Activated CD4-positive, CD25-positive, alpha-beta regulatory T cell (primary cell): ENCODE measurements around the gene SMU1.
"Not testable (repeated sequence)": the region's sequence is repeated elsewhere in the genome, so short reads cannot be mapped to it uniquely, and the experiment has no call there.

Experiments
- DNase-seq, 4 experiments: peaks; one replicate each; lab custom pipeline; 2025; lab: John Stamatoyannopoulos, UW

SMU1 gene

DNA sequence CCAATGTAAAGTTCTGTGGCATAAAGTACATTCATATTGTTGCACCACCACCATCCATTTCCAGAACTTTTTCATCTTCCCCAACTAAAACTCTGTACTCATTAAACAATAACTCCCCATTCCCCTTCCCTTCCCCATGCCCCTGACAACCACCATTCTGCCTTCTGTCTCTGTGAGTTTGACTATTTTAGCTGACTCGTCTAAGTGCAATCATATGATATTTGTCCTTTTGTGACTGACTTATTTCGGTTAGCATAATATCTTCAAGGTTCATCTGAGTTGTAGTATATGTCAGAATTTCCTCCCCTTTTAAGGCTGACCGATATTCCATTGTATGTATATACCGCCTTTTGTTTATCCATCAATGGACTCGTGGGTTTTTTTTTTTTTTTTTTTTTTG, 29.0 kb upstream of the SMU1 start:
- DNase-seq, result no peak

DNA sequence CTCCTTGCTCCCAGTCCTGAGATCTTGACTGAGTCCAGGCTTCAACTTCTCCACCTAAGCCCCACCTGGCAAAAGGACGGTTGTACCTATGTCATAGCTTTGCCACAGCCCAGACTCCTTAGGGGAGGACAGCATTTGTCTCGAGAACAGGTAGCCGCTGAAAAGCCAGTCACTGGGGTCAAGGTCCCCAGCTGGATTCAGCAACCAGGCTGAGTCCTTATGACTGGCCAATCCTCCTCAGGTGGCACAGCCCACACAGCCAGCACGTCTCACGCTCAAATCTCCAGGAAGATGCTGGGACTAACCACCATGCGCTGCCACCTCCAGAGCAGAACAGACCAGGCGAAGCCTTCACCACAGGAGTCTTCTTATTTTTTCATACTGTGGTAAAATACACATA, 27.9 kb upstream of the SMU1 start:
- DNase-seq, result no peak

DNA sequence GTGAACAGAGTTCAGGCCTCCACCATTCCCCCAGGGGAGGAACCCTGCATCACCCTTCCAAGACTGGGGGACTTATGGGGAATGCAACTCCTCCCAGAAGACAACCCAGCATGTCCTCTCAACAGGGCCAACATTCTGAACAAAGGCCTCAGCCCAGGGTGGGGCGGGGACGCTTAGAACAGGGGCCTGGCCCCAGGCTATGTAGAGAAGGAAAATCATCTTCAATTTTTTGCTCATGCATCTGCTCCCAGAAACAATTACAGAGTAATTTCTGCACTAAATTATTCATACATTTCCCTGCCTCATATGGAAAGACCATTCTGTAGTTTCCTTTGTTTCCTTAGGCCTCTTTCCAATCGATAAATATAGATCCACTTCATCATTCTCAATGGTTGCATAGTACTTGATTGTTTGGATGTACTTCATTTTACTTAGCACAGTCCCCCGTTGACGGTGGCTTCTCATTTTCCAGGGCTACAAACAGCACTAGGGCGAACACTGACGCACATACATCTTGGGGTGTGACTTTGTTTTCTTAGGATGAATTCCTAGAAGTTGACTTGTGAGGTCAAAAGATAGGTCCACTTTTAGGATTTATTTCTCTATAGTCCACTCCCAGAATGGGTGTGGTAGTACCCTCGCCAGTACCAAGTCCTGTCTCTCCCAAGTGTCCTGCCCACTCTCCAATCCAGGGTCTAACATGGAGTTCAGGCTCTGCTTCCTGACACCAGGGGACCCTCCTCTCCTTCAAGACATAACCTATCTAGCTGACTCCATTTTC, 27.2 kb upstream of the SMU1 start:
- DNase-seq, result no peak

DNA sequence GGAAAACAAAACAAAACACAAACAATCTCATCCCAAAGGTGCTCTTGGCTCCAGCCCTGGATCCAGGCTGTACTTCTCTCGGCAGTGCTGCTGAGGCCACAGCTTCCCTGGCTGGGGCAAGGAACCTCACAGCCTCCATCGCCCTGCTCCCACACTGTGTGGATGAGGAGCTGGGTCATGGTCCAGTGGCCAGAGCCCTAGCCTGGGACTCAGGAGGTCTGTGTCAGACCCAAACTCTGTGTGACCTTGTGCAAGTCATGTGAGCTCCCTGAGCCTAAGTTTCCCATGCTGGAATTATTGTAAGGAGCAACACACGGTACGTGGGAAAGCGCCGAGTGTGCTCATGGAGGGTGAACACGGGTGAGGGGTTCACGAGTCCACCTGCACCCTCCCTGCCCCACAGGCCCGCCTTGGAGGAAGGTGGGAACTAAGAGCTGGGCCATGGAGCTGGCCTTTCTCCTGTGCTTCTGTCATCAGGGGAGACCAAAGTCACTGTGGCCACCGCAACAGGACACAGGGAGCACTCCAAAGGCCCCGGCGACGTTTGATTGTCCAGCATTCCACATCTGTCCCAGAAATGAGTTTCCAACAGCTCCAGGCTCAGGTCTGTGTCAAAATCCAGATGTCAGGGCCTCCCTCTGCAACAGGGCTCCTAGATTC, 26.2 kb upstream of the SMU1 start:
- no peak for DNase-seq

DNA sequence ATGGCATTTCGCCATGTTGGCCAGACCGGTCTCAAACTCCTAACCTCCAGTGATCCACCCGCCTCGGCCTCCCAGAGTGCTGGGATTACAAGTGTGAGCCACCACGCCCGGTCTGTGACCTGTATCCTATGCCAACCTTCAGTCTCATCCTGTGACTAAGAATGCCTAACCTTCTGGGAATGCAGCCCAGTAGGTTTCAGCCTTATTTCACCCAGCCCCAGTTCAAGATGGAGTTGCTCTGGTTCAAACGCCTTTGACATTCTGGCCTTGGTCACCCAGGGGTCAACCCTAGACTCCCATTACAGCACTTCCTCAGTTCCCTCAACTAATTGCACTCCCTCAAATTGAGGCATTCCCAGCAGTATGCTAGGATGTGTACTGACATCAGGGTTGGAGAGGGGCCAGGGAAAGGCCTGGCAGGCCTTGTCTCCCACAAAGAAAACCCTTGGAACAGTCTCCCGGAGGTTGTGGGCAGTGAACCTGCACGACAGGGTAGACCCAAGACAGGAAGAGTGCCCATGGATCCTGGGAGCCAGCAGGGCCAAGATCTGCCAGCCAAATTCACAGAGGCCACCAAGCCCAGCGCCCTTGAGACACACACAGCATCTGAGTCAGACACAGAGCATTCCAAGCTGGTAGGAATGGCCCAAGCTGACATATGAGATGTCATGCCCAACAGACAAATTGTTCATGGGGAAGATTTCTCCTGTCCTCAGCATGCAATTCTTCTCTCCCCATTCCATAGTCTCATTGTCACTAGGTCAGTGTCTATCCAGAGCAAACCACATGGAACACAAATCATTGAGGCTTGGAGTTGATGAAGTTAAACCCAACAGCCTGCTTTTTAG, 24.9 kb upstream of the SMU1 start:
- DNase-seq, result no peak

DNA sequence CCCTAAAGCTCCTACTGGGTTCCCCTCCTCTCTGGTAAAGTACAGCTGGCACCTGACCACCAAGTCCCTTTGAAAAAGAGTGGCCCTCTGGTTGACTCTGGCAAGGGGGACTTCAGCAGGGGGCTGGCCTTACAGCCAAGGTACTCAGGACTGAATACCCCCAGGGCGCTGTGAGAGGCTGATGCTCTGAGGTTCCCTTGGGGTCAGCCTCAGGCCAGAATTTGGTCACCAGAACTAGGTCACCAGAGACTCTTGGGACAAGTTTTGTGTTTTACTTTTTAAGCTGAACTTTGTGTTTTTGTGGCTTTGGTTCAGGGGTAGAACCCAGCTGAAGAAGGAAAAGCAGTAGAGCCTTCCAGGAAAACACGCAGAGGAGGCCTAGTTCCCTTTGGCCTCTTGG, 23.3 kb upstream of the SMU1 start:
- DNase-seq, result no peak

DNA sequence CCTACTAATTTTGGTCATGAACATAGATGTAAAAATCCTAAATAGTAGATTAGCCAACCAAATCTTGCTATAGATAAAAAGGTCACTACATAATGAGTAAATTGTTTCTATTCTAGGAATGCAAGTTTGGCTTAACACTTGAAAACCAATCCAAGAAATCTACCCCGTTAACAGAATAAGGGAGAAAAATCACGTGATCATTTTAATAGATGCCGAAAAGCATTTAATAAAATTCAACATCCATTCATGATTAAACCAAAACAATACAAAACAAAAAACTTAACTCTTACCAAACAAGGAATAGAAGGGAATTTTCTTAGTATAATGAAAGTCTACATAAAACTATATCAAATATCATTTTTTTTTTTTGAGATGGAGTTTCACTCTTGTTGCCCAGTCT, 20.7 kb upstream of the SMU1 start:
- DNase-seq, result no peak

DNA sequence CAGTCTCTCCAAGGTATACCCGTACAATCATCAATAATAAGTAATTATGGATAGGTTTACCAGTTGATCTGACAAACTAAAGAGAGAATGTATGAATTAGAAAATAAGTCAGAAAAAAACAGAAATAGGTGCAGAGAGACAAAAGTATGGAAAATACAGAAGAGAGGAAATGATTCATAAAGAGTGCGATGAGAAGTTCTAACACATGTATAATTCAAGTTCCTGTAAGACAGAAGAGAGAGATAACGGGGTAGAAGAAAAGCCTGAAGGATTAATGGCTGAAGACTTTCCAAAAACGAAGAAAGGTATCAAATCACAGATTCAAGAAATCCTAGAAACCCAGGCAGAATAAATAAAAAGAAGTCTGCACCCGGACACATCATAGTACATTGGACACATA, 16.2 kb upstream of the SMU1 start:
- DNase-seq, result no peak

DNA sequence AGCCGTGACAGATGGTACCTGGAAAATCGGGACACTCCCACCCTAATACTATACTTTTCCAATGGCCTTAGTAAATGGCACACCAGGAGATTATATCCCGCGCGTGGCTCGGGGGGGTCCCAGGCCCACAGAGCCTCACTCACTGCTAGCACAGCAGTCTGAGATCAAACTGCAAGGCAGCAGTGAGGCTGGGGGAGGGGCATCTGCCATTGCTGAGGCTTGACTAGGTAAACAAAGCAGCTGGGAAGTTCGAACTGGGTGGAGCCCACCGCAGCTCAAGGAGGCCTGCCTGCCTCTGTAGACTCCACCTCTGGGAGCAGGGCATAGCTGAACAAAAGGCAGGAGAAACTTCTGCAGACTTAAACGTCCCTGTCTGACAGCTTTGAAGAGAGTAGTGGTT, 9.2 kb upstream of the SMU1 start:
- DNase-seq, result not testable (repeated sequence)

DNA sequence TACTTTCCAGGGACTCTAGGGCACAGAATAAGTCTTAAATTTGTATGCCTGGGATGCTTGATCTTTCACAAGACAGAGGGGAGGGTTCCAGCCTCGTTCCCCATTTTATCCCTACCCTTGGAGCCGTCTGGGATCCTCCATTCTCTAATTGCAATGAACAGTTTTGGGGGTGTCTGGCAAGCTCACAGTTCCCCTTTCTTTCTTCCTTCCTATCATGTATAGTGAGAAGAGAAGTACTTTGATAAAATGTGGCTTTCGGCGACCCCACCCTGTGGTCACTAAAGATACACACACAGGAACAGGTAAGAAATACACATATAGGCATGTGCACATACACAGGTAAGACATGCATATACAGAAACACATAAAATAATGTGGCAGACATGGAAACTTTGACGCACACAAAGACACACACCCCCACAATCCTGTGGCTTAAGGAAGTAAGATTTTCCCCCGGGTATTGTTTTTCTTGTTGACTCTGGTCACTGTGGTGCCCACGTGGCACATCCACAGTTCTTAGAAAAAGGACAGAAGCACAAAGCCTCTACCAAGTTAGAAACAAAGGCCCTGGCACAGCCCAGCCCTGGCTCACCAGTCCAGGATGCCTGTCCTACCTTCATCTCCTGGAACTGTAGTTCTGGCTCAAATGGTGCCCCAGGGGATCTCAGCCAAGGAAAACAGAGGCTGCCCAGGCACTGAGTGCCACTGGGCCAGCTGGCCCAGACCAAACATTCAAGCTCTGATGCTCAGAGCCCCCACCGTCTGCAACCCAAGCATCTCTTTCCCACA, 6.3 kb upstream of the SMU1 start:
- no peak for DNase-seq

DNA sequence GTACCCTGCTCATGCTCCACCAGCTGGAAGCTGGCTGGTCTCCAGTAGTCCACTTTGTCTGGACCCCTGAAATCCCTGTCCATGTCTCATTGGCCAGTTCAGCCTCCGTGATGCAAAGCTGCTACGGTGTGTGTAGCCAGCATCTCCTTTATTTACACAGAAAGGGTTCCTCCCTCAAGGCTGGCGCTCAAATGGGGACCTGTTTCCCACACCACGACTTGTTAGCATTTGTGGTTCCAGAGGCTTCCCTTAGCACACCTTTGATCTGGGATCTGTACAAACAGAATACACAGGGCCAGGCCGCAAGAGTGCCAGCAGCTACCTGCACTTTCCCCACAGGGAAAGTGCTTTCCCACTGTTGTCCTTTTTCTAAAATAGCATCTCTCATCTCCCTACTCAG, 5.7 kb upstream of the SMU1 start:
- DNase-seq, result no peak

DNA sequence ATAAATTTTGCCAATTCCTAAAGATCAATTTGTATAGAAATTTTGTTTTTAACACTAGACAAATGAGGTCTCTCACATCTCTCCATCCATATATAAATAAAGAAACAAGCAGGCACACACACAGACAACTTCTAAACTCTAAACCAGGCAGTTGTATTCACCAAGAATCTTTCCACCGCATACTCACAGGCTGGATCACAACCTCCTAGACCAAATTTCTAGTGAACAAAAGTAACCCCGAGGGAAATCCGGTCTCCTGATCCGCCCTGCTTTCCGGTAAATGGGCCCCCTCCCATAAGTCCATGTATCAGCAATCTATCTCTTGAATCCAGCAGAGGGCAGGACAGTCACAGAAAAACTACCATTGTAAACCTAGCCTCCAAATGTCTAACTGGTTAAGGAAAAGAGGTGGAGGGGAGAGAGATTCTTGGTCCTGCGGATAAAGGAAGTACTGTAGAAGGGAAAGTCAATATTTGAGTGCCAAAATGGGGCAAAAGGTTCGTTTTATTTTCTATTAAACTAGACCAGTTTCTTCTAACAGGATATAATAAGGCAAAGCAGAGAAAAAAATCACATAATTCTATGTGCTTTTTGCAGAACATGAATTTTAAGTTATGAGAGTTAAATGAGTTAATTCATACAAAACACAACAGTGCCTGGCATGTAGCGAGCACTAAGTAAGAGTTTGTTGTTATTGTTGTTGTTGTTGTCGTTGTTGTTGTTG, 4.8 kb upstream of the SMU1 start:
- DNase-seq, result peak; percentile 7 to 37 (median 13)

DNA sequence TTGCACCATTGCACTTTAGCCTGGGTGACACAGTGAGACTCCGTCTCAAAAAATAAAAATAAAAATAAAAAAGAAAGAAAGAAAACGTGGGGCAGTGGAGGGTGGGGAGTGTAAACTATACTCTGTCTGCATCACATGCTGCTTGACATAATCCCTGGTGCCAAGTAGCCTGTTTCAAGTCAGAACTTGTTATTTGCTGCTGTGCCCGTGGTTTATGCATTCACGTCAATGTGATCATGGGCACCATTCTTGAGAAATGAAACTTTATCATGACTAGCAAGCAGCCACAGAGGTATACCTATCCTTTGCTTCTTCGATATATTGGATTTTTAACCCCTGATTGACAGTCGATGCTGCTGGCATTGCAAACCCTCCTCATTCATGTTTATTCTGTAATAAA, 4.1 kb upstream of the SMU1 start:
- DNase-seq, result no peak

DNA sequence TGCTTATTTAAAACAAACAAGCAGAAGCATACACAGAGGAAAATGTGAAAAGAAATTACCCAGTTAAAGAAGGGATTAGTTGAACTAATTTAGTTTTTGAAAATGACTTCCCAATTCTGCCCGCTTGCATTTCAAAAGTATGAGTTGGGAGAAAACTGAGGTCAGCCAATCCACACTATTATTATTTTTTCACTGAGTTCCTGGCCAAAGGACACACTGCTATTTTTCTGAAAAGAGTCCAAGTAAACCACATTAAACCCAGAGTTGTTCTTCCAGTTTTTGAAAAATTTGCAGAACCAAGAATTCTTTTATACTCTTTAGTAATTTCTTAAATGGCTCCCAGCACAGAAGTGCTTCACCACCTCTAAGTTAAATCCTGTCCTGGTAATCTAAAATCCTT, 7.5 kb downstream of the SMU1 start:
- no peak for DNase-seq

DNA sequence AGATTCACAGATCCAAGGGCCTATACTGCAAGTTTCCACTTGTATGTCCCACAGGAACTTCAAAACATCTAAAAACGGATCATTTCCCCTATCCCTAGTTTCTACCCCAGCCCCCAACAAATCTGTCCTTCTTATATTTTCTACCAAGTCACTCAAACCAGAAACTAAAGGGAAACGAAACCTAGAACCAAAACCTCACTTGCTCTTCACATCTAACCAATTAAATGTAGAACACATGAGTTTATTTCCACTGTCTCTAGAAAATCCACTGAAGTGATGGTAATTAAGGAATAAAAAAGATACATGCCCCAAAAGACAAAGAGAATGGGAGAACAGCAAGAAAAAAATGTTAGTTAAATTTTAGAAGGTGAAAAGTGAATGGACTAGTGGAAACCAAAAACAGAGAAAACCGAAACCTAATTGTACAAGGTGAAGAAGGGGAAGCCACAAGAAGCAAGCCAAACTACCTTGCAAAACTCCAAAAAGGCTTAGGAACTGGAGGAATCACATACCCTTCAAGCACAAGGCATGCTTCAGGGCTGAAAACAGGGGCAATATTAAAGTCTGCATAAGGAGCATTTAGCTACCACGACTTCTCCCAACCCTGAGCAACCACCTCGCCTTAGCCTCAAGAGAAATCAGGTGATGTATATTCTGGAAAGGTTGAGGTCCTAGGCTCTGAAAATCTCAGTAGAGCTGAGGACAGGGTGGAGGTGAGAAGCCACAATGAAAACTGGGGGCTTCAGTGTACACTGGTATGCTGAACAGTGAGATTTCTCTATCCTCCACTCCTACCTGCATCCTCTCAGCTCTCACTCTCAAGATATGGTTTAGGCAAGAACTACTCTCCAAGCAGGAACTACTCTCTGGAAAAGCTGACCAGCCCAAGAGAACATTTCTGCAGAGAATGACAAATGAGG, 11.1 kb downstream of the SMU1 start:
- DNase-seq, result no peak

DNA sequence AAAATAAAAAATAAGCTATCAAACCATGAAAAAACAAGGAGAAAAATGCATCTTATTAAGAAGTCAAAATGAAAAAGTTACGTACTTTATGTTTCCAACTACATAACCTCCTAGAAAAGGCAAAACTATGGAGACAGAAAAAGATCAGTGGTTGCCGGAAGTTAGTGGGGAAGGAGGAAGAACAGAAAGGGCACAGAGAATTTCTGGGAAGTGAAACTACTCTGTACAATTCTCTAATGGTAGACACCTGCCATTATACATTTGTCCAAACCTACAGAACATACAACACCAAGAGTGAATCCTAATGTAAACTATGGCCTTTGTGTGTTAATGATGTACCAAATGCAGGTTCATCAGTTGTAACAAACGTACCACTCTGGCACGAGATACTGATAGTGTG, 25.3 kb downstream of the SMU1 start:
- DNase-seq, result no peak

DNA sequence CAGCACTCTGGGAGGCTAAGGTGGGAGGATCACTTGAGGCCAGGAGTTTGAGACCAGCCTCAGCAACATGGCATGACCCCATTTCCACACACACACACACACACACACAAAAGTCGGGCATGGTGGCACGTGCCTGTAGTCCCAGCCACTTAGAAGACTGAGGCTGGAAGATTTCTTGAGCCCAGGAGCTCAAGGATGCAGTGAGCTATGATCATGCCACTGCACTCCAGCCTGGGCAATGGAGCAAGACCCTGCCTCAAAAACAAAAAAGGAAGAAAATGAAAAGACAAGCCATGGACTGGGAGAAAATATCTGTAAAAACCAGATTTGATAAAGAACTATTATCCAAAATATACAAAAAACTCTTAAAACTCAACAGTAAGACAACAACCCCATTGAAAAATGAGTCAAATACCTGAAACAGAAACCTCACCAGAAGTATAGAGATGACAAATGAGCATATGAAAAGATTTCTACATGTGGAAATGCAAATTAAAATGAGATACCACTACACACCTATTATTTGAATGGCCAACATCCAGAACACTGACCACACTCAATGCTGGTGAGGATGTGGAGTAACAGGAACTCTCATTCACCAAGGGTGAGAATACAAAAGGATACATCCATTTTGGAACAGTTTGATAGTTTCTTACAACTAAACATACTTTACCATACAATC, 26.7 kb downstream of the SMU1 start:
- no peak for DNase-seq

DNA sequence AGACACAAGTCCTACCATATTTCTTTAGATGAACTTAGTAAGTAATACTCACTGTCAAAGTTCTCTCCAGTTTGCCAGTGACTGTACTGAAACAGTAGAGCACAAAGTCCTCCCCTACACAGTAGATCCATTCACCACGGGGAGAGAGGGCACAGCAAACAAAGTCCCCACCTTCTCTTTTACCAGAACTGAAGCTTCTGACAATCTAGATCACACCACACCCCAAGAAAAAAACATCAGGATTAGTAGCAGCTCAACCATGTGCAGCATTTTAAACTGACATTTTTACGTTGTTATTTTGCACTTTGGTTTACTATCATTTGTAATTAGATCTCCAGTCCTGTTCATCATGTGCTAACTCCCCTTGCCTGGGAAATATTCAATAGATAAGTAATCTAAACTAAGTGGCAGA, 28.4 kb downstream of the SMU1 start:
- no peak for DNase-seq

DNA sequence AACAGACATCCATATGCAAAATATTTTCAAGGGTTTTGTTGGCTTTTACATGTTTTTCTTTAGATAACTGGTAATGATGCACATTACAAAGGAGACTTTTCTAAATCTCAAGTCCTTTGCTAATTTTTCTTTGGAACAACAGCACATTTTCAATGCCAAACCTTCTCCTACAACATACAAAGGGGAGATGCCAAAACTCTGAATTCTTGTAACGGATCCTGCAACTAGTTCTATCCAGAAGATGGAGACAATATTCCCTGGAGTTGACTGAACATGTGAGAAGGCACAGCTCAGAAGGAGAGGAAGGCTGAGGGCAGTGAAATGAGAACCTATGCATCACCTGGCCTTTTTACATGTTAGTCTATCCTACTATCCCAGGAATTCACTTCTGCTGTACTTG, 30.4 kb downstream of the SMU1 start:
- DNase-seq, result no peak
